ENCODE data around the gene TRIM63. TPM values are rescaled to one million over a fixed set of nuclear protein-coding genes. Genes with fewer than 3 reads are reported as not detected.
A peak's percentile ranks its signal among the peaks of the same experiment; 100 is the strongest.

Gene TRIM63
- polyA plus RNA-seq, 3 donors: 0.73 to 1.00 (median 0.99) TPM

- no peak for DNase-seq
These were observed 9.3 kb downstream of the TRIM63 start for GRCh38 chr1:26058052-26058595.

- DNase-seq: no peak
These were observed 10.2 kb downstream of the TRIM63 start for GRCh38 chr1:26057189-26057588.

- no peak for DNase-seq
These were observed 12.4 kb downstream of the TRIM63 start for GRCh38 chr1:26055041-26055440.

GRCh38 chr1:26053718-26054560, 13.5 kb downstream of the TRIM63 start:
- no peak for DNase-seq

GRCh38 chr1:26050248-26050640, 17.2 kb downstream of the TRIM63 start:
- no peak for DNase-seq

GRCh38 chr1:26049531-26050247, 17.7 kb downstream of the TRIM63 start:
- DNase-seq: no peak

- DNase-seq: no peak
These were observed 20.1 kb downstream of the TRIM63 start for GRCh38 chr1:26047278-26047874.

GRCh38 chr1:26046246-26047095, 21.0 kb downstream of the TRIM63 start:
- no peak for DNase-seq

GRCh38 chr1:26045722-26046245, 21.6 kb downstream of the TRIM63 start, which contains the start of gene SLC30A2:
Gene SLC30A2 (minus strand): TSS chr1:26046118. CDS start chr1:26045896, 222 bp downstream.
- DNase-seq: no peak

- DNase-seq: no peak
These were observed 22.3 kb downstream of the TRIM63 start for GRCh38 chr1:26044971-26045721.

- DNase-seq: no peak
These were observed 23.0 kb downstream of the TRIM63 start for GRCh38 chr1:26044414-26044813.

GRCh38 chr1:26043765-26044164, 23.7 kb downstream of the TRIM63 start:
- no peak for DNase-seq

- no peak for DNase-seq
These were observed 25.5 kb downstream of the TRIM63 start for GRCh38 chr1:26041978-26042377.

GRCh38 chr1:26041401-26041800, 26.0 kb downstream of the TRIM63 start:
- DNase-seq: no peak

- DNase-seq: no peak
These were observed 28.5 kb downstream of the TRIM63 start for GRCh38 chr1:26038904-26039303.

GRCh38 chr1:26038477-26038876, 29.0 kb downstream of the TRIM63 start:
- no peak for DNase-seq

GRCh38 chr1:26037904-26038303, 29.5 kb downstream of the TRIM63 start:
- no peak for DNase-seq

GRCh38 chr1:26036756-26037281, 30.6 kb downstream of the TRIM63 start:
- no peak for DNase-seq

- peak; percentile 76 for DNase-seq
These were observed 31.3 kb downstream of the TRIM63 start for GRCh38 chr1:26035959-26036755.

All from renal pelvis (tissue), 4 donors.